HG02840 (cell line): ENCODE data around the gene PCSK5.
"Not testable (repeated sequence)": the region's sequence is repeated elsewhere in the genome, so short reads cannot be mapped to it uniquely, and the experiment has no call there.

Experiments
- ATAC-seq: cut with Tn5 transposase; IDR thresholded peaks from one replicate; pipeline ENCODE4 v1.9.1; 2021; ENCODE audit warnings: mild to moderate bottlenecking, moderate library complexity, moderate number of reproducible peaks; ENCODE audit not compliant: unreplicated experiment, low FRiP score

PCSK5 gene

GRCh38 chr9:75890472-75891276 is at the start of gene PCSK5:
PCSK5 (plus strand) TSS chr9:75890673; CDS start chr9:75891182, 509 bp downstream.
- ATAC-seq = peak; percentile 69

DNA sequence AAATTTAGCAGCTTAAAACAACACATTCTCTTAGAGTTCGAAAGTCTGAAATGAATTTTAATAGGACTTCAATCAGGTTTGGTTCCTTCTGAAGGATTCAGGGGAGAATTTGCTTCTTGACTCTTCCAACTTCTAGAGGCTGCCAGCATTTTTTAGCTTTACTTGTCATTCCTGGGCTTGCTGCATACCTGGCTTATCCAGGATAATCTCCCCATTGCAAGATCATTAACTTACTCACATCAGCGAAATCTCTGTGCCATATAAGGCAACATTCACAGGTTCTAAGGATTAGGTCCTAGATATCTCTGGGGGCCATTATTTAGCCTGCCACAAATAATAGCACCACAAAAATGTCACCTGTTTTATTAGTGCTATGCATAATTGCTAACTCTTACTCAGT is 46.2 kb upstream of the PCSK5 start:
- ATAC-seq = no peak

GRCh38 chr9:75845806-75846205 is 44.7 kb upstream of the PCSK5 start:
- no peak for ATAC-seq

DNA sequence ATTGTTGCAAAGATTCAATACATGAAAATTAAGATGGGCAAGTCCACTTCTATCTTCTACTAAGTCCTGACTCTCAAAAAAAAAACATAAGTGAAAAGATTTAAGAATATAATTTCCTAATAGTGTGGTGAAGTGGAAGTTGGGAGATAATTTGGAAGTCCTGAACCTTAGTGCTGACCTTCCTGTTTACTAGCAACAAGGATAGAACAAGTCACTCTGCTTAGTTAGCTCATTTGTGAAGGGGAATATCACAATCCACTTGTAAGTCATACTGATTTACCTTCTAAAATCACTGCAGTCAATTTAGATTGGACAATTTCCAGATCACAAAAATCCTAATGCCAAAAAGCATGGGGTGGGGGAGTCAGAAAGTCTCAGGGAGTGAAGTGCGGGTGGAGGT is 43.4 kb upstream of the PCSK5 start:
- ATAC-seq = no peak

- no peak for ATAC-seq
Measured at GRCh38 chr9:75850459-75851200, 39.8 kb upstream of the PCSK5 start.

DNA sequence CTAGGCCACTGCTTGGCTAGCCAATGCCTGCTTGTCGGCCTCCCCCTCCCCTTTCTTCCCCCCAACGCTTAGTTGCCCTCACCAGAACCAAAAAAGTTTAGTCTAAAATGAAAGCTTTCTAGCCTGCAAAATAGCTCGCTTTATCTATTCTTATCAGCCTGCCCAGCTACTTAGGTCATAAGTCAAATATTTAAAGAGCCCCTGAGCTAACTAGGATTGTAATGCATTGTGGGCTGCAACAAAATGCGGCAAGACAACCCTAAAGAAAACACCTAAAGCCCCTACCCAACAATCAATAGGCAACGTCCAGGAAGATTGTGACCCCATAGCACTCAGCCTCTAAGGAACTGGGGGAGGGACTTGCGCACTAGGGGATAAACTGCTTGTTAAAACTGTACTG is 38.6 kb upstream of the PCSK5 start:
- no peak for ATAC-seq

- ATAC-seq = no peak
Measured at GRCh38 chr9:75852746-75853145, 37.7 kb upstream of the PCSK5 start.

DNA sequence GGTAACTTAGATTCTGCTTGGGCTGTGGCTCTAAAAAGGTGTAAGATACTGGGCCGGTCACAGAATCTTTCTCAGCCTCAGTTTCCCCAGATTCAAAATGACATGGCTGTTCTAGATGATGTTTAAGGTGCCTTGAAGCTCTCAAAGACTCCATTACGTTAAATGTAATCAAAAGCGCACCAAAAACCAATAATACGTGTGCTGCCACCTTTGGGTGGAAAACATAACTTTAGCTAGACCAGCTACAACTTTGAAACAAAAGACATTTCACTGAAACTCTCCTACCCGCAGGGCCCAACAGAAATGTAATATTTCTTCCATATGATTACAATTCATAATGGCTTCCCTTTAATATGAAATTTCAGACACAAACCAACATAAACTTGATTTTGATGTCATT is 35.0 kb upstream of the PCSK5 start:
- ATAC-seq = no peak

DNA sequence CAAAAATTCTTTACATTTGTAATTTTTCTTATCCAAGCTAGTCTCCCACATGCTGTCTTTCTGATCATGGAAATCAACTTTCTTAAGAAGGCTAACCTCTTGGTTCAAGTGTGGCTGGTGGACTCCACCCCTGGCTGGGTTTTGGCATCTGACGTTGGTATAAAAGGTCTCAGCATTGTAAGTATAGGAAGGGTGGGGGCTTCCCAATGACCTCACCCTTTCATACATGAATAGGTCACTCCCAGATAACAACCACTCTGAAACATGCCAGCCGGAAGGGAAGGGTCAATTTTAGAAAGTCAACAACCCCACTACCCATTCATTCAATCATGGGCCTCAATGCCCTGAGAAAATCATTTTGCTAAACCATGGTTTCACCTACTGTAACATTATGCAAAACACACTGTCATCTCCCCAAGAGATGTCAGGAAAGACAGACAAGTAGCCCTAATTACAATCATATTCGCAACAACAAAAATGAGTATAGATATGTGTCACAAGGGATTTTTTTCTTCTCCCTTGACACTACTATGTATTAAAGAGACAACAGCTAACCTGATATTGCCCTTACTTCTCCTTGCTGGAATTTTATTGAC is 31.9 kb upstream of the PCSK5 start:
- ATAC-seq = no peak

- no peak for ATAC-seq
Measured at GRCh38 chr9:75864266-75864665, 26.2 kb upstream of the PCSK5 start.

DNA sequence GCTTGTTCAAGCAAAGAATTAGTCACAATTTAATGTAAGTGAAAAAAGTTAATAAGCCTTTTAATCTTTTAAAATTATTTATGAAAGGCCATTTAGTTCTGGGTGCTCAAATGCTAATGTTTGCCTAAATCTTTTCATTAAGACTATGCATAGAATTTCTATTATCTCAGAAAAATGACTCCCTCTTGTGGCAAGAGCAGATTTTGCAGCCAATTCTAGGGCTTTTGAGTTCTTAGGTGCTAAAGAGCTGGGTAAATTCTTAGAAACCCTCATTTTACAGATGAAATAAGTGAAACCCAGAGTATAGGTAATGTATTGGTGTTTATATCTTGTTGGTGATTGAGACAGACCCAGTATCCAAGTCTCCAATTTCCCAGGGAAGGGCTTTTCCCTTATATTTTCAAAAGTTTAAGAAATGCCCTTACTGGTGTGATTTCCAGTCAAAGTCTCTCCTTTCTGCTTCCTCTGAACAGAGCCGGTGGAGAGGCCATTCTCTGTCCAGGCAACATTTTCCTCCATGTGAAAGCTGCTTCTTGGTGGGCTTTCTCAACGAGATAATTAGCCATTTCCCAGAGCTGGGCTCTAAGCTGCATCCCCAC is 24.1 kb upstream of the PCSK5 start:
- no peak for ATAC-seq

DNA sequence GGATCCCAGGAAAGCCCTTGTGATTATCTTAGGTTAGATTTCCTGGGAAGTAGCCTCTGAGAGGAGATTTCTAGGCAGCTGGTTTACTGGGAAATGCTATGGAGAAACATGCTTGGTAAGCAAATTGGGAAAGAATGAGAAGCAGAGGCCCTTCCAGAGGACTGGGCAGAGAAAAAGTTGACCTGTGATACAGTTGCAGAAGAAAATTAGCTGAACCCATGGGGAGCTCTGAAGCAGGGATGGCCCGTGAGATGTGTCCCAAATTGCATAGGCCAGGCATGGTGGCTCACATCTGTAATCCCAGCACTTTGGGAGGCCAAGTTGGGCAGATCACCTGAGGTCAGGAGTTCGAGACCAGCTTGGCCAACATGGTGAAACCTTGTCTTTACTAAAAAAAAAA is 21.9 kb upstream of the PCSK5 start:
- ATAC-seq = not testable (repeated sequence)

GRCh38 chr9:75869236-75869635 is 21.2 kb upstream of the PCSK5 start:
- no peak for ATAC-seq

DNA sequence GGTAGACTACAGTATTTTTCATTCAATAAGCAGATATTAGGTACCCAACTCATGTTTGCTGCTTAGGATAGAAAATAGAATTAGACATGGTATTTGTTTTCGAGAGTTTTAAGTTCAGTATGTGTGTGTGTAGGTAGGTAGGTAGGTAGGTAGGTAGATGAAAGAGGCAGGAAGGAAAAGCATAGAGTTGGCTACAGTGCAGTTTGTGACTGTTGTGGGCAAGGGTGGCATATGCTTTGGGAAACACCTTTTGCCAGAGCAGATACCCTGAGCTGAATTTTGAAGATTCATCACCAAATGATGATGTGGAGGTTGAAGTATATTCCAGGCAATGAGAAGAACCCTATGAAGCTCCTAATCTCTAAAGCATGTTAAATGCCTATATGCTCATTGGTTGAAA is 20.0 kb upstream of the PCSK5 start:
- no peak for ATAC-seq

DNA sequence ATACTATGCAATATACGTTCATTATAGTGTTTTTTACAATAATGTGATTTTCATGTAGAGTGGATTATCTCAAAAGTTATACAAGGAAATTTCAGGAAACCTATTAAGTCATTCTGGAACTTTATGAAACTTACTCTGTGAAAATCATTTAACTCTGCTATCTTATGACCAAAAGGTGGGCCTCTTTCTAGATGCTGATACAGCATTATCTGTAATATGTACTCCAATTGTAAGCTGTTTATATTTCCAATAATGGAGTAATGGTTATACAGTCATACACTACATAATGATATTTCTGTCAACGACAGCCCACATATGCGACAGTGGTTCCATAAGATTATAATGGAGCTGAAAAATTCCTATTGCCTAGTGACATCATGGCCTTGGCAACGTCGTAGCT is 18.8 kb upstream of the PCSK5 start:
- ATAC-seq = no peak

DNA sequence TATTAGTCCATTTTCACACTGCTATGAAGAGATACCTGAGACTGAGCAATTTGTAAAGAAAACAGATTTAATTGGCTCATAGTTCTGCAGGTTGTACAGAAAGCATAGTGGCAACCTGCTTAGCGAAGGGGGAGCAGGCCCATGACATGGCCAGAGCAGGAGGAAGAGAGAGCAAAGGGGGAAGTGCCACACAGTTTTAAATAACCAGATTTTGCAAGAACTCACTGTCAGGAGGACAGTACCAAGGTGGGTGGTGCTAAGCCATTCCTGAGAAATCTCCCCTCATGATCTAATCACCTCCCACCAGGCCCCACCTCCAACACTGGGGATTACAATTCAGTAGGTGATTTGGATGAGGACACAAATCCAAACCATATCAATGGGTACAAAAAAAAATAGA is 16.8 kb upstream of the PCSK5 start:
- no peak for ATAC-seq

GRCh38 chr9:75876999-75877640 is 13.4 kb upstream of the PCSK5 start:
- ATAC-seq = no peak

GRCh38 chr9:75878488-75878860 is 12.0 kb upstream of the PCSK5 start:
- ATAC-seq = no peak

DNA sequence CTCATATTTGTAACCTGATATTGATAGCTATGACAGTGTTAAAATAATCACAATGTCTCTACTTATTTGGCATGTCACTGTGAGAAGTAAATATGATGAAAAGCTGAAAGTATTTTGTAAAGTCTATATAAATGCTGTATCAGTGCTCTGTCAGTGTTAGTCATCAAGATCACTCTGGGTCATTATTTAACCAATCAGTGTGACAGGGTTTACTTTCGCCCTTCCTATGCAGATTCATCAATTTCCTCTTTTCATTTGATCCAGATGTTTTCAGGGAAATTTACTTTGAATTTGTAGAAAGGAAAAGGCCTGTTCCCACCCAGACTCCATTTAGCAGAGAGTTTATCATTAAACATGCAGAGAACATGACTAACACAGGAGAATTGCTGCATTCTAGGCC is 9.9 kb upstream of the PCSK5 start:
- no peak for ATAC-seq

DNA sequence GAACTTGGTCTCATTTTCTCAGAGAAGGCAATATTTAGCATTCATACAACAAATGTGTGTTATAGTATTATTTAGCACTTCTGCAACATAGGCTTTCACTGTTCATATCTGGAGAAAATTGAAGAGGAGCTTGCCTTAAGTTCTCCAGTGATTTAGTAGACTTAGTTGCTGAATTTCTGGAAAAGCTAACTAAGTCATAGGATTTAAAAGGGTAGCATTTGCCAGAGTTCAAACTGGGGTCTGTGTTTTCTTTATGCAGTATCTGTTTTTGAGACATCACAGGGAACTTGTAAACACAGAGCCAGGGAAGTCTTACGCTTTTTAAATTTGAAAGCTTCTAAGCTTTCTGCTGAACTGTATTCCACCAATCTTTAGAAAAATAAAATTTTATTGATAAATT is 8.7 kb upstream of the PCSK5 start:
- ATAC-seq = no peak

DNA sequence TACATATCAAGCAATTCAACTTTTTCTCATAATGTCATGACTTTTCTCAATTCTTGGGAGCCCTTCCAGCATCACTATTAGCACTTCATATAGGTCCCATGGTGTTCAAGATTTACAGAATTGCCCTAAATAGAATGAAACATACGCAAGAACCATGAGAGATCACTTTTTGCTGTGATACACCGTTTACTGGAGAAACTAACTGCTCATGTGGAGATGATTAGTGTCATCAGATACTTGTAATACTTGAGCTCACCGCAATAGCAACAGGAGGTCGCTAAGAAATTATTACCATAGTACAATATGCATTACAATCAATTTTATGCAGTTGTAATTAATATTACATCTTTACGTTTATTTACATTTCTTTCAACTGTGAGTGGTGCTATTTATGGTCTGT is 4.8 kb upstream of the PCSK5 start:
- ATAC-seq = no peak
